ENCODE data around the gene COL27A1. TPM values are rescaled to one million over a fixed set of nuclear protein-coding genes. Genes with fewer than 3 reads are reported as not detected.
A peak's percentile ranks its signal among the peaks of the same experiment; 100 is the strongest.
"Not testable (repeated sequence)": the region's sequence is repeated elsewhere in the genome, so short reads cannot be mapped to it uniquely, and the experiment has no call there.

The COL27A1 gene
- total RNA-seq, 2 experiments from 2014 or later: 0.87 to 1.2 TPM

DNA sequence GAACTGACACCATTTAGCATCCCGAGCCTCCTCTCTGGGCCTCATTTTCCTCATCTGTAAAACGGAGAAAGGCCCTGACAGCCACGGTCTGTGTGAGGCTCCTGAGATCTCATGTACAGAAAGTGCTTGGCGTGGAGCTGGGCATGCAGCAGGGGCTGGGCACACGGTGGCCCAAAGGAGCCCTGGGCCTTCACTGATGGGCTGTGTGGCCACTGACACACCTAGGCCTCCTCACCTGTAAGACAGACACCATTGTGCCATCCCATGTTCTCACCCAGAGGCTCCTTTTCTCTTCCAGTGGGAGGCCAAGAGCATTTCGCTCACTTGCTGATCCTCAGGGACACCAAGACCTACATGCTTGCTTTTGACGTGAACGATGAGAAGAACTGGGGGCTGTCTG lies 169.2 kb downstream of the COL27A1 start:
- no peak overlapping the region for H3K4me3 Mint-ChIP-seq
- peaks cover 2% of the 10 kb centered on the region for H3K27me3 Mint-ChIP-seq
- TF ChIP-seq, protein P1, sequence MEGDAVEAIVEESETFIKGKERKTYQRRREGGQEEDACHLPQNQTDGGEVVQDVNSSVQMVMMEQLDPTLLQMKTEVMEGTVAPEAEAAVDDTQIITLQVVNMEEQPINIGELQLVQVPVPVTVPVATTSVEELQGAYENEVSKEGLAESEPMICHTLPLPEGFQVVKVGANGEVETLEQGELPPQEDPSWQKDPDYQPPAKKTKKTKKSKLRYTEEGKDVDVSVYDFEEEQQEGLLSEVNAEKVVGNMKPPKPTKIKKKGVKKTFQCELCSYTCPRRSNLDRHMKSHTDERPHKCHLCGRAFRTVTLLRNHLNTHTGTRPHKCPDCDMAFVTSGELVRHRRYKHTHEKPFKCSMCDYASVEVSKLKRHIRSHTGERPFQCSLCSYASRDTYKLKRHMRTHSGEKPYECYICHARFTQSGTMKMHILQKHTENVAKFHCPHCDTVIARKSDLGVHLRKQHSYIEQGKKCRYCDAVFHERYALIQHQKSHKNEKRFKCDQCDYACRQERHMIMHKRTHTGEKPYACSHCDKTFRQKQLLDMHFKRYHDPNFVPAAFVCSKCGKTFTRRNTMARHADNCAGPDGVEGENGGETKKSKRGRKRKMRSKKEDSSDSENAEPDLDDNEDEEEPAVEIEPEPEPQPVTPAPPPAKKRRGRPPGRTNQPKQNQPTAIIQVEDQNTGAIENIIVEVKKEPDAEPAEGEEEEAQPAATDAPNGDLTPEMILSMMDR (IDR thresholded peaks at IDR 0.05): no peak
- Histone ChIP-seq H3K4me1 (ENCODE audit: insufficient read depth, low read length) (no peaks in the 10 kb centered on the region), H3K27ac (ENCODE audit: low read depth in 1 of 2, low read length in 2 of 2) (no peak overlapping the region), H3K9me3 (ENCODE audit: control insufficient read depth in 1 of 2, insufficient read depth in 1 of 2, low read length in 2 of 2) (no peaks in the 10 kb centered on the region), H3K4me3 (ENCODE audit: low read length) (no peak overlapping the region), H3K27me3 (ENCODE audit: control insufficient read depth in 1 of 2, insufficient read depth in 2 of 2, low read length in 2 of 2) (no peaks in the 10 kb centered on the region), H3K36me3 (ENCODE audit: insufficient read depth, low read length) (no peaks in the 10 kb centered on the region)
- no peaks in the 10 kb centered on the region for H3K36me3 Mint-ChIP-seq (ENCODE audit: low read depth)
- H3K27ac Mint-ChIP-seq: no peak overlapping the region
- ChIA-PET CTCF (no interaction called here), POLR2A (no interaction called here)
- no peaks in the 10 kb centered on the region for H3K9me3 Mint-ChIP-seq
- no peak for DNase-seq
- no peak for ATAC-seq (ENCODE audit: poor library complexity)
- intact Hi-C loops (cut with DNase I, micrococcal nuclease): no loop called here
- no peaks in the 10 kb centered on the region for H3K4me1 Mint-ChIP-seq (ENCODE audit: low read depth)

- ATAC-seq (ENCODE audit: poor library complexity); H3K9me3 ChIP-seq (ENCODE audit: control insufficient read depth in 1 of 2, insufficient read depth in 1 of 2, low read length in 2 of 2); H3K4me1 ChIP-seq (ENCODE audit: insufficient read depth, low read length); H3K27me3 Mint-ChIP-seq; H3K27ac Mint-ChIP-seq; H3K9me3 Mint-ChIP-seq; H3K4me3 ChIP-seq (ENCODE audit: low read length); H3K27me3 ChIP-seq (ENCODE audit: control insufficient read depth in 1 of 2, insufficient read depth in 2 of 2, low read length in 2 of 2); H3K36me3 Mint-ChIP-seq (ENCODE audit: low read depth); POLR2A ChIA-PET; DNase-seq; H3K36me3 ChIP-seq (ENCODE audit: insufficient read depth, low read length); CTCF ChIA-PET; H3K4me3 Mint-ChIP-seq; H3K27ac ChIP-seq (ENCODE audit: low read depth in 1 of 2, low read length in 2 of 2); H3K4me1 Mint-ChIP-seq (ENCODE audit: low read depth); intact Hi-C loops (cut with DNase I, micrococcal nuclease): not testable (repeated sequence)
Measured at GRCh38 chr9:114324965-114325364, 169.6 kb downstream of the COL27A1 start.

DNA sequence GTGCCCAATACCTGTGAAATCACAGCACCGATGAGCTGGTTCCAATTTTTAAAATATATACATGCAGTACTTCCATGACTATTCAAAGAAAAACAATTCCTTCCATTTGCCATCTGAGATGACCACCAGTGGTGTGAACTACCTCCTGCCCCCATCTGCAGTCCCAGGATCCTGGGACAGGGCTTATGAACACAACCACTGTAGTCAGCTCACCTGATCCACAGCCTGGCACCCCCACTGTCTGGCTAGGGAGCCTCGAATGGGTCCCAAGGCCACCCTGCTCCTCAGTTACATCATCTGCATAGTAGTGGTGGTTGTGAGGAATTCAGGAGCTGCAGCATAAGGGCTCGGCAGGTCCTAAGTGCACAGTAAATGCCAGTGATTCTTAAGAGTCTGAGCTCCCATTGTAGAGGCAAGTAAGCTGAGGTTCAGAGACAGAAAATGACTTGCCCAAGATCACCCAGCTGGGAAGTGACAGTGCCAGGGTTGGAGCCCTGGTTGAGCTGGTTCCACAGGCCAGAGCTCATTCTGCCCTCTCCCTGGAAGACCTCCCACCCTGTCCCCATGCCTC lies 170.4 kb downstream of the COL27A1 start:
- H3K4me3 ChIP-seq (ENCODE audit: low read length); H3K27me3 ChIP-seq (ENCODE audit: control insufficient read depth in 1 of 2, insufficient read depth in 2 of 2, low read length in 2 of 2); H3K4me1 ChIP-seq (ENCODE audit: insufficient read depth, low read length); DNase-seq; POLR2A ChIA-PET; H3K9me3 ChIP-seq (ENCODE audit: control insufficient read depth in 1 of 2, insufficient read depth in 1 of 2, low read length in 2 of 2); H3K9me3 Mint-ChIP-seq; H3K4me3 Mint-ChIP-seq; H3K36me3 Mint-ChIP-seq (ENCODE audit: low read depth); H3K36me3 ChIP-seq (ENCODE audit: insufficient read depth, low read length); CTCF ChIA-PET; intact Hi-C loops (cut with DNase I, micrococcal nuclease); H3K27ac ChIP-seq (ENCODE audit: low read depth in 1 of 2, low read length in 2 of 2); H3K27me3 Mint-ChIP-seq; ATAC-seq (ENCODE audit: poor library complexity); H3K27ac Mint-ChIP-seq; H3K4me1 Mint-ChIP-seq (ENCODE audit: low read depth): not testable (repeated sequence)

DNA sequence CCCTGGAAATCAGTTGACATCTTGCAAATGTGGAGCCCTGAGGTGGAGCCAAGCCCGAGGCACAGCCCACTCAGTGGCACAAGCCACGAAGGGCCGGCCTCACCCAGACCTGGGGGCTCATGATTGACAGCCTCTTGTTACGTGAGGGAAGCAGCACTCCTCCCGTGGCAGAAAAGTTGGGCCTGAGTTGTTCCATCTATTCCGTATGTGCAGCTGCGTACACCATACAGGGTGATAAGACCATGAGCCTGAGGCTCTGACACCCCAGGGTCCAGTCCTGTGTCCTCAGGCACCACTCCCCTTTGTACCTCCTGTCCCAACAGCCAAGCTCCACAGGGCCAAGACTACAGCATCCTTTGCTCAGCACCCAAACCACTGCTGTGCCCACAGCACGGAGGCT lies 172.4 kb downstream of the COL27A1 start:
- no peak for ATAC-seq (ENCODE audit: poor library complexity)
- Histone ChIP-seq H3K4me1 (ENCODE audit: insufficient read depth, low read length) (peaks cover 9% of the 10 kb centered on the region), H3K27me3 (ENCODE audit: control insufficient read depth in 1 of 2, insufficient read depth in 2 of 2, low read length in 2 of 2) (no peaks in the 10 kb centered on the region), H3K9me3 (ENCODE audit: control insufficient read depth in 1 of 2, insufficient read depth in 1 of 2, low read length in 2 of 2) (no peaks in the 10 kb centered on the region), H3K4me3 (ENCODE audit: low read length) (no peak overlapping the region), H3K27ac (ENCODE audit: low read depth in 1 of 2, low read length in 2 of 2) (no peak overlapping the region), H3K36me3 (ENCODE audit: insufficient read depth, low read length) (no peaks in the 10 kb centered on the region)
- H3K4me3 Mint-ChIP-seq: no peak overlapping the region
- DNase-seq: no peak
- ChIA-PET CTCF (no interaction called here), POLR2A (no interaction called here)
- TF ChIP-seq, protein P1 (IDR thresholded peaks at IDR 0.05): no peak
- H3K36me3 Mint-ChIP-seq (ENCODE audit: low read depth): no peaks in the 10 kb centered on the region
- no peak overlapping the region for H3K27ac Mint-ChIP-seq
- intact Hi-C loops (cut with DNase I, micrococcal nuclease): no loop called here
- H3K27me3 Mint-ChIP-seq: no peaks in the 10 kb centered on the region
- H3K4me1 Mint-ChIP-seq (ENCODE audit: low read depth): peaks cover 19% of the 10 kb centered on the region
- no peaks in the 10 kb centered on the region for H3K9me3 Mint-ChIP-seq

DNA sequence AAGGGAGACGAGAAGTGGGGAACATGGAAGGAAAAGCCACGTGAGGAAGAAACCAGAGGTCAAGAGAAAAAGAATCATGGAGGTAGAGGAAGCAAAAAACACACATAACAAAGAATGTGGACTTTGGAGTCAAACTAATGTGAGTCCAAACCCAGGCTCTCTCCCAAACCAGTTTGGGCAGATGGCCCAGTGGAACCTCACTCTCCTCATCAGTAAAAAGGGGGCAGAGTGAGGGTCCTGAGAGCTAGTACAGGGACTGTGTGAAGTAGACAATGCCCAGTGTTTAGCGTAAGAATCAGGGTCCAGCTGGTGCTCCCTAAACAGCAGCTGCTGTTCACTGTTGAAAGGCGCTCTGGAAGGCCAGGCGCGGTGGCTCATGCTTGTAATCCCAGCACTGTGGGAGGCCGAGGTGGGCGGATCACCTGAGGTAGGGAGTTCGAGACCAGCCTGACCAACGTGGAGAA lies 173.1 kb downstream of the COL27A1 start:
- H3K36me3 ChIP-seq (ENCODE audit: insufficient read depth, low read length); H3K4me1 ChIP-seq (ENCODE audit: insufficient read depth, low read length); CTCF ChIA-PET; POLR2A ChIA-PET; H3K27ac Mint-ChIP-seq; H3K36me3 Mint-ChIP-seq (ENCODE audit: low read depth); H3K4me3 ChIP-seq (ENCODE audit: low read length); H3K9me3 Mint-ChIP-seq; H3K27ac ChIP-seq (ENCODE audit: low read depth in 1 of 2, low read length in 2 of 2); H3K4me3 Mint-ChIP-seq; H3K27me3 ChIP-seq (ENCODE audit: control insufficient read depth in 1 of 2, insufficient read depth in 2 of 2, low read length in 2 of 2); H3K27me3 Mint-ChIP-seq; ATAC-seq (ENCODE audit: poor library complexity); H3K9me3 ChIP-seq (ENCODE audit: control insufficient read depth in 1 of 2, insufficient read depth in 1 of 2, low read length in 2 of 2); DNase-seq; intact Hi-C loops (cut with DNase I, micrococcal nuclease): not testable (repeated sequence)
- H3K4me1 Mint-ChIP-seq (ENCODE audit: low read depth): peaks cover 19% of the 10 kb centered on the region

DNA sequence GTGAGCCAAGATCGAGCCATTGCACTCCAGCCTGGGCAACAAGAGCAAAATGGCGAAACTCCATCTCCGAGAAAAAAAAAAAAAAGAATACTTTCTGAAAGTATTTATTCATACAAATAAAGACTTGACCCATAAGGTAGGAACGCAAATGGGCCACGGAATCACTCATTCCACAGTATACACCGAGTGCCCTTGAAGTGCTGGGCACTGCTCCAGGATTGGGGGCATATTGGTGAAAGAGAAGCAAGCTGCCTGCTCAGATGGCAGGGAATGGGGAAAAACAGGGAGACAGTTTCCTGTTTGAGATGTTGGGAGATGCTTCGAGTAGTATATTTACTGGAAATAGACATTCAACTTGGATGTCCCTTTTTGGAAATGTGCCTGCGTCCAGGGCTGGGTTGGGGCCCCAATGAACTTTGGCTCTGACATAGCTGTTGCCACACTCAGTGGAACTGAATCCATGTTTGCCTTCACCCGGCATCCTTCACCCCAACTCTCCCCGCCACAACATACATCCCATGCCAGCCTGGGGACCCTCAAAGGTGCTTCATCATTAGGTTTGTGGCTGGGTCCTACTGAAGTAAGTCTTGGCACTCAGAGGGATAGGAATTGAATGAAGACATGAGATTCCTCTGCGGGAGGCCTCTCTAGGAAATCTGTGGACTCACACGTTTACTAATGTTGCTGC lies 173.7 kb downstream of the COL27A1 start:
- CTCF ChIA-PET; H3K4me1 ChIP-seq (ENCODE audit: insufficient read depth, low read length); H3K27me3 ChIP-seq (ENCODE audit: control insufficient read depth in 1 of 2, insufficient read depth in 2 of 2, low read length in 2 of 2); intact Hi-C loops (cut with DNase I, micrococcal nuclease); H3K27ac Mint-ChIP-seq; H3K27ac ChIP-seq (ENCODE audit: low read depth in 1 of 2, low read length in 2 of 2); H3K9me3 ChIP-seq (ENCODE audit: control insufficient read depth in 1 of 2, insufficient read depth in 1 of 2, low read length in 2 of 2); H3K36me3 Mint-ChIP-seq (ENCODE audit: low read depth); H3K4me3 ChIP-seq (ENCODE audit: low read length); H3K4me3 Mint-ChIP-seq; H3K27me3 Mint-ChIP-seq; H3K36me3 ChIP-seq (ENCODE audit: insufficient read depth, low read length); H3K9me3 Mint-ChIP-seq; ATAC-seq (ENCODE audit: poor library complexity); POLR2A ChIA-PET: not testable (repeated sequence)
- peak in 1 of 14 experiments; percentile 3 for DNase-seq
- peaks cover 19% of the 10 kb centered on the region for H3K4me1 Mint-ChIP-seq (ENCODE audit: low read depth)
